HG03039 (cell line): ENCODE results near the gene MYORG.

Experiments
- ATAC-seq: cut with Tn5 transposase; IDR thresholded peaks from one replicate; pipeline ENCODE4 v1.9.1; 2021; ENCODE audit warnings: mild to moderate bottlenecking, moderate library complexity; ENCODE audit not compliant: unreplicated experiment

Gene MYORG

DNA sequence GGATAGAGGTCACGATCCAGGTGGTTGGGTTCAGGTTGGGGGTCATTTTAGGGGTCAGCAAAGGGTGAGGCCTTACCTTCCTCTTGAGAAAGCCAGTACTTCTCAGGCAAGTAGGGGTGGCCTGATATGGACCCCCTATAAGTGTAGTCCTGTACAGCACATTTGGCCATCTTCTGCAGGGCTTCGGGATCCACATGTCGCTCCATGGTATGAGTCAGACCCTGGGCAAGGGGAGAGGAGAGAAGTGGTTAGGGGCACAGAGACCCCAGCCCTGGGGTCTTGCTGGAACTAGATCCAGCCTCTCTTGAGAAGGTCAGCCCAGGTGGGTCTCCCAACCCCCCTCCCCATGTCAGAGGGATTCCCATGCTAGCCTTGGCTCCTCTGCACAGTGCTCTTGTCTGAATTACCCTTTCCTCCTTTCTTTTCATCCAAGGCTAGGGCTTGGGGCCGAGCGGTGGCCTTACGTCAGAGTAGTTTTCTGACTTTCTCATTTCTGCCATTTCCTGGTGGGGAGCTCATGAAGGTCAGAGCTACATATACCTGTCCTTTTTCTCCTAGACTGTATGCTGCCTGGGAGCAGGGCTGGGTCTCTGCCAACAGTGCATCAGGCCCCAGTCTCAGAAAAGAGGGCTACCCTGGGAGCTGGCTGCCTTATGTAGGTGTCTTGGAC, 9.0 kb upstream of the MYORG start:
- ATAC-seq, result no peak

GRCh38 chr9:34384368-34385165, 7.9 kb upstream of the MYORG start:
- no peak for ATAC-seq

DNA sequence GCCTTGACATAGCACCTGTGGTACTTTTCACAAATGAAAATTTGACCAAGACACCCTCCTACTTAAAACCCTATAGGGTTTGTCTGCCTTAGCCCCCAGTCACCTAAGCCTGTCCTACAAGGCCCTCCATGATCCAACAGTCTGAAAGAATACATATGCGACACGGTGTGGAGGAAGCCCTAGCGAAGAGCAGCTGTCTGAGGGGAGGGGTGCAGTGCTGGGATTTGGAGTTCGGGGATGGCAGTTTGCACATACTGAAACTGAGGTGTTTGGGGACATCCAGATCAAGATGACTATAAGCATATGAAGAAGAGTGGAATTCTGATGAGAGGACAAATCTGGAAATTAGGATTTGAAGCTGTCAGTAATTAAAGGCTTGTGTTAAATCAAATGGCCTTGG, 7.2 kb upstream of the MYORG start:
- ATAC-seq, result no peak

DNA sequence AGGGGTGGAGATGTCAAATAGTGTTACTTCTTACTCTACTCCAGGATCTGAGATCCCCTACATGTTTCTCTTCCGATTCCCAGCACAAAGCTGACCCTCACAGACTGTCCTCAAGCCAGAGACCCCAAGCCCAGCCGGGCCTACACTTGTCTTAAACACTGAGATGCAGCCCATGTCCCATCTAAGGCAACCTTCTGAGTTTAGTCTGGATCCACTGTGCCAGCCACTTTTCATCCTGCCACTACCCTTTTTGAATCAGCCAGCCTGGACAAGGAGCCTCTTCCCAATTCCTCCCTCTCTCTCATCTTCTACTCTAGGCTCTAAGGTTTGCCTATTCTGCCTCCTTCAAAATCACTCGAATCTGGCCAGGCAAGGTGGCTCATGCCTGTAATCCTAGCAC, 6.2 kb upstream of the MYORG start:
- ATAC-seq, result no peak

- ATAC-seq, result no peak
Measured at GRCh38 chr9:34382054-34382453, 5.4 kb upstream of the MYORG start.

DNA sequence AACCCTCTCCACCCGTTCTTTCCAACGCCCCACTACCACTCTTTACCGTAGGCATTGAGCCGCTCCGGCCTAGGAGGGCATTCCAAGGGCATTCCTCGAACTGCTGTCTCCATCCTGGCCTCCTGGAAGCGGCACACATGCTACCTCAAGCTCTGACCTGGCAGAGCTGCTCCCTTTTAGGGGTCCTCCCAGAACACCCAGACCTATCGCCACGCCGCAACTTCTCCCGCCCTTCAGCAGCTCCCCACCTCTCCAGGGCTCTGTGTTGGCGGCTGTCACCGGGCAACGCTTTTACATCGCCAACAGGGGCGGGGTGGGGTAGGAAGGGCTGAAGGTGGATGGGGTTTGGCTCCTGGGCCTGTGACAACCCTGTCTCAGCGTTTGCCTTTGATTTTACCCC, 4.6 kb upstream of the MYORG start:
- ATAC-seq, result no peak

DNA sequence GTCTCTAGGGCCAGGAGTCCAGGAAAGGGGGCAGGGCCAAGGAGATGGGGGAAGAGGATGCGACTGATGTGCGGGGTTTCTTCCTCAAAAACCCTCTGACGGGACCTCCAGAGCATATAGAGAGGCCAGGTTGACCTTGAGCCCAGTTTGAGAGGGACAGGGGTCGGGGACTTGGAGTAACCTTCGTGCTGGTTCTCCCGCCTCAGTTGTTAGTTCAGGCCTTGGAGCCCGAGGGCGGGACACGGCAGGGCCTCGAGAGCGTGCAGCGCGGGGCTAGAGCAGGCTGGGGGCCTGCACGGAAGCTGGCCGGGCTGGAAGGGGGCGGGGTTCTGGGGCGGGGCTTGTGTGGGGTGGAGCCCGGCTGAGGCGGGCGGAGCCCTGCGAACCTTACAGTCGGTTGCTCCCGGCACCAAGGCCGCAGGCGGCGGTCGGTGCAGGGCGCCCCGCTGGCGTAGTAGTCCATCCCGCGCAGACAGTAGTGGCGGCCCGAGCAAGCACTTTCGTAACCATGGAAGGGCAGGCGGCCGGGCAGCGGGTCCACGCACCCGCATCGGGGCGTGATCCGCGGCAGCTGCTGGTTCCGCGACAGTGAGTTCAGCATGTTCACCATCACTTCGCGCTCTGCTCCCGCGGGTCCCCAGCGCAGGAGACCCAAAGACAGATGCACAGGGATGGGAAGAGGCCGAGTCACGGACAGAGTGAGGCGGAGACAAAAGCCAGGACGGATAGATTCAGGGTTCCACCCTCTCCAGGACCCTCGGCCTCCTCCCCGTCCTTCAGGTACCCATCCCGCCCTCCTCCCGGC, 4.0 kb upstream of the MYORG start:
- peak; percentile 33 for ATAC-seq

GRCh38 chr9:34380034-34380510, 3.4 kb upstream of the MYORG start:
- no peak for ATAC-seq

GRCh38 chr9:34379334-34380033, 2.8 kb upstream of the MYORG start:
- ATAC-seq, result peak; percentile 26

DNA sequence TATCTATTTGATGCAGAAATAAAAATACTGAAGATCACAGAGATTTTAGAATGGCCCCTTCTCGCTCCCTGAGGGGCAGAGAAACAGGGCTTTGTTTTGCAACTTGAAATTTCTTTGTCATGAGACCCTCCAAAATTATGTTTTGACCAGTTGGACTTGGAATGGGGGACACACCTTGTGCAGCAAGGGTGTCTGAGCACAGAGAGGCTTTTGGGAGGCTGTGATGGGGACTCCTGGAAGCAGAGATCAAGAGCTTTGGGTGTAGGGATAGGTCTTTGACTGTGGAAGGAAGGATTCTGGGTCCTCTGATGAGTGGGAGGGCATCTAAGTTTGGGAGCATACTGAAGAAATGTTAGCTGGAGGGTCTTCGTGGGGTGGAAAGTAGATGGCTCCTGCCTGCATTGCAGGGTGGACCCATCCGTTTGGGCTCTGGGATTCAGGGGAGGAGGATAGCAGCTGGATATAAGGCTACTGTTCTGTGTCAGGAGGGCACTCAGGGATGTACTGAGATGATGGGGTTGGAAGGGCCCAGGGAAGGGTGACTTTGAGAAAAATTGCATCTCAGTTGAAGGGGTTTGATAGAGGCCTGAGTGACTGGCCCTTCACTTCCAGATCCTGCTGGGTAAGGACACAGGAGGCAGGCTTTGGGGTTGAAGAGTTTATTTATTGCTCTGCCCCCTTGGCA, 1.8 kb upstream of the MYORG start:
- no peak for ATAC-seq

DNA sequence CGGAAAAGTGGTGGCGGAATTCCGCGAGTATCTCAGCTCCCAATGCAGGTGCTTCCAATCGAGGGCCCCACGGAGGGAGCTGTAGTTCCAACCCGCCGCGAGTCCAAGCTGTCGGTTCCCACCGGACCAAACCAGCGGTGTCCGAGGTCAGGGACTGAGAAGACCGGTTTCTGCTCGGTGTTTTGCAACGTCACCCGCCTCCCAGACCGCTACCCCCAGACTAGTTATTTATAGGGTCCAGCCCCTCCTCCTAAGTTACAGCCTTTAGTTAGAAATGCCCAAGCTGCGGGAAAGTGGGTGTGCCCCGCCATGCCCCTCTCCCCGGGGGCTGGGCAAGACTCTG, 677 bp upstream of the MYORG start:
- ATAC-seq, result no peak

DNA sequence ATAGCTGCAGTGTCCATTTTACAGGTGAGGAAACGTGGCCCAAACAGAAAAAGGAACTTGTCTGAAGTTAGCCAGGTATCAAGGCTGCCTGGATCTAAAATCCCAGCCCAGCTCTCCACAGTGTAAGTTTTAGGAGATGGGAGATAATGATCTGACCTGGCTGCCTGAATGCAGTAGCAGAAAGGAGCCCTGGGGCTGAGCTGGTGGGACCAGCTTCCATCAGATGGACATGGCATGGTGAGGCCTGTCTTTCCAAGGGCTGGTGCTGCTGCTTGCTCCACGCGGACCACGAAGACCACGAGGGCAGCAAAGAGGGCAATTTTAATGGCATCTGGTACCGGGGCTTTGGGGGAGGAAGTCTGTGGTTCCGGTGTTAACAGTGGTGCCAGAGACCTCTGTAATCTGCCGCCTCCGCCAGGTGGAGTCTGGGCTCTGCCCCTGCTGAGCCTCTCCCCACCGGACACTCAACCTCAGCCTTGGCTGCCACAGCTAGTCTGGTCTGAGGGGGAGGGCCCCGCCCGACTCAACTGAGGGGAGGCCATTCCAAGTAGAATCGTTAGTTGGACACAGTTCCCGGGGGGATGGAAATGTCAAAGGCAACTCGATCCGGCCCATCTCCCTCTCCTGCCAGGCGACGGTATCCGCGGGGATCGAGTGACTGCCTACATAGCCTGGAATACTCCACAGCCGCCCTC, 650 bp downstream of the MYORG start:
- no peak for ATAC-seq

DNA sequence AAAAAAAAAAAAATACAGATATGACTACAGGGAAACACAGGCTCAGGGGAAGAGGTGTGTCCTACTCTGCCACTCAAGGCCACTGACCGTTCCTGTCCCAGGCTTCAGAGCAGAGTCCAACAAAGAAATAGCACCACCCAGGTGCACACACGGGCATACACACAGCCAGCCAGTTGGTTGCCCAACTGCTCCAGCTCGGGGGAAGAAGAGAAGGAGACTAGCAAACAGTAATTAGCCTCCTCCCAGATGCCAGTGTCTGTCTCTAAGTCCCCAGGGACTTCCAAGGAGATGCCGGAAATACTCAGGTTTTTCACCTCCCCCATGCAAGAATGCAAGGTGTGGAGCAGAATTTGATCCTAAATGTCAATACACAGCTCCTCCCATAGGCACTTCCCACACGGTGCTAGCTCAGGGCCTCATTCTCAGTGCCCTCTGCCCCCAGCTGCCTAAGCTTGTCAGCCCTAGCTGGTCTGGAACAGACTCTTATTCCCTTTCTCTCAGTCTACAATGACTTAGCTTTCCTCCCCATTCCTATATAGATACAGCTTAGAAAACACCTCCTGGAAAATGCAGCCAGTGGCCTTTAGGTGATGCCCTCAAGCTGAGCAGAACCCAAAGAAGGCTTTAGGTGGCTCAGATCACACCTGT, 1.7 kb downstream of the MYORG start:
- ATAC-seq, result no peak

DNA sequence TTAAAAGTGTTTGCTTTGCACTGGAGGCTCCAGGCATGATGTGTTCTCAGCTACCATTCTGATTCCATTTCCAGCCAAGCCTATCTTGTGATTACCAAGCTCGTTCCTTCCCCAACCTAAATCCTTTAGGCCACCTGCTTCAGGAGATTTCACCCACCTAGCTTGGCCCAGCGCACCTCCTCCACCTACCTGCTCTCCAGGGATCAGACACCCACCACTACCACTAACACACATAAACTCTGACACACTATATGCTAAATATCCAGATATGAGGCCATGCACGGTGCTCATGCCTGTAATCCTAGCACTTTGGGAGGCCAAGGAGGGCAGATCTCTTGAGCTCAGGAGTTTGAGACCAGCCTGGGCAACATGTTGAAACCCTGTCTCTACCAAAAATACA, 2.4 kb downstream of the MYORG start:
- no peak for ATAC-seq

DNA sequence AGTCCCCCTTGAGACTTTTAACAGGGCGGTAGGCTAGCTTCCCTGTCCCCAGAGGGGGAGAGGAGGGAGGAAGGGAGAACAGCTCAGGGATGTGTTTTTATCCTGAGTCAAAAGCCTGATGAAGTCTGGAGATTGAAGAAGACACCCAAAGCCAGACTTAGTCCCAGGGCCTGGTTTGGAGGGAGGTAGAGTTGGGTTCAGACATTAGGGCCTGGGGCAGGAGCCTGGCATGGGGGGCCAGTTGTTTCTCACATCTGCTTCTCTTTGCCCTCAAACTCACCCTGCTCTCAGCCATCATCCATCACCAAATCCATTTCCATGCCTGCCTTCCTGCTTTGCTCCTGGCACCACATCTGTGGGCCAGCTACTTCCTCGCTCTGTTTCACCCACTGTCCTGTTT, 2.9 kb downstream of the MYORG start:
- no peak for ATAC-seq

GRCh38 chr9:34372467-34373011, 4.2 kb downstream of the MYORG start:
- ATAC-seq, result no peak

DNA sequence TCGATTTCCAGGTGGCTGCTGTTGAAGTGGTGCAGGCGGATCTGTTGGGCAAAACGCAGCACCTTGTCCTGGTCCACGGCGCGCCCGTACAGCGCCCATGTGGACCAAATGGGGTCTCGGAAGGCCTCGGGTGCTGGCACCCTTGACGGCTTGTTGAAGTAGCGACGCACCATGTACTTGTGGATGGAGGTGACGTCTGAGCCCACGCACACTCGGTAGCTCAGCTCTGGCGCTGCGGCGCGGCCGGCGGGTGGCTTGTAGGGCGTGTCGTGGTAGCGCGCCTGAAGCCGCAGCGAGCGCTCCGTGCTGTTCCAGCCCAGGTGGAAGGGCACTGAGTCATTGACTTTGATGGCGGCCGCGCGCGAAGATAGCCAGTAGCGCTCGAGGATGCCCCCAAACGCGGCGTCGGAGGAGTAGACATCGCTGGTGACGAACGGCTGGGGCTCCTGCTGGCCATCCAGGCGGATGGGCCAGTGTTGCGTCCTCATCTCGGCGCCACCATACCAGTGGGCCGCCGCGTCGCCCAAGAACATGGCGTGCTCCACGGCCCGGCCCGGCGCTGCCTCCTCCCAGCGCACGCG, 4.7 kb downstream of the MYORG start:
- no peak for ATAC-seq

- ATAC-seq, result no peak
Measured at GRCh38 chr9:34370970-34371880, 5.5 kb downstream of the MYORG start.
